K562 (cell line): ENCODE data around the gene FNBP1. TPM values are rescaled to one million over a fixed set of nuclear protein-coding genes. Genes with fewer than 3 reads are reported as not detected.
A peak's percentile ranks its signal among the peaks of the same experiment; 100 is the strongest.

Experiments used
- ATAC-seq: fragments of 200-7000 bp; cut with Tn5 transposase; 3 replicates; pipeline ENCODE4 v1.9.1; 2020; ENCODE audit warnings: moderate library complexity
- BruUV-seq: library from RNA; stranded (reverse); fragments of 400-500 nt; replicated peaks from 2 replicates; lab custom pipeline; 2021; lab: Mats Ljungman, UMichigan
- CTCF ChIA-PET: fragments of 300-600 bp; formaldehyde crosslinking; extraction: SDS; loops from one replicate; lab custom pipeline; 2021; ENCODE audit warnings: low intra/inter-chr PET ratio; lab: Yijun Ruan, JAX
- POLR2A ChIA-PET: fragments of 300-600, 350-650 bp; sonication (Branson Sonifier 250); formaldehyde crosslinking; extraction: SDS; loops from one replicate; lab custom pipeline; 2021; ENCODE audit warnings: antibody characterized with exemption, inconsistent platforms; lab: Yijun Ruan, JAX
- DNase-seq, 4 experiments: peaks; one replicate each; pipeline versions ENCODE4 v3.0.0 to v3.0.0-alpha.2; 2011 to 2018; ENCODE audit warnings: low spot score in 3 of 4, mixed read lengths in 3 of 4; ENCODE audit errors: extremely low read depth in 1 of 4
- FAIRE-seq: peaks from 2 replicates; lab custom pipeline; 2011; peaks lifted over from hg19 to GRCh38; lab: Jason Lieb, UNC
- H2AFZ ChIP-seq: 2 replicates; pipeline ENCODE4 v1.6.0; 2011; ENCODE audit warnings: low read depth, low read length, control low read depth, inconsistent platforms
- H3K27ac ChIP-seq: fragments of 200-600 bp; 3 replicates; pipeline ENCODE4 v1.8.0; 2011; ENCODE audit warnings: low read depth, mild to moderate bottlenecking, control low read depth, inconsistent platforms, low read length, moderate library complexity, mixed read lengths; ENCODE audit errors: extremely low read depth
- H3K27me3 ChIP-seq, 2 experiments: fragments of 300-600 bp in 1 of 2; 2 replicates in 1 of 2; 3 replicates in 1 of 2; pipeline versions ENCODE4 v1.6.0 to v1.8.0; 2011; ENCODE audit warnings: inconsistent platforms in 2 of 2, low read length in 2 of 2, mild to moderate bottlenecking in 1 of 2, mixed read lengths in 1 of 2, moderate library complexity in 1 of 2; ENCODE audit not compliant: control insufficient read depth in 2 of 2, insufficient read depth in 2 of 2
- H3K36me3 ChIP-seq: fragments of 300-600 bp; 3 replicates; pipeline ENCODE4 v1.8.0; 2011; ENCODE audit warnings: mild to moderate bottlenecking, low read length, inconsistent platforms; ENCODE audit not compliant: control insufficient read depth, insufficient read depth
- H3K4me1 ChIP-seq, 2 experiments: fragments of 200-600 bp in 1 of 2; replicated peaks in 1 of 2; 2 replicates in 1 of 2; 3 replicates in 1 of 2; pipeline versions ENCODE4 v1.5.1 to v1.8.0; 2011; ENCODE audit warnings: inconsistent platforms in 2 of 2, low read length in 2 of 2, mild to moderate bottlenecking in 1 of 2, mixed read lengths in 1 of 2, moderate library complexity in 1 of 2; ENCODE audit not compliant: control insufficient read depth in 2 of 2, insufficient read depth in 2 of 2
- H3K4me2 ChIP-seq: 2 replicates; pipeline ENCODE4 v1.6.1; 2011; ENCODE audit warnings: low read length, control low read depth, inconsistent platforms, mixed read lengths; ENCODE audit not compliant: insufficient read depth
- H3K4me3 ChIP-seq: fragments of 200-600 bp; sonication (generic), shearing (Covaris generic); 2 replicates; pipeline ENCODE4 v1.5.1; 2016; ENCODE audit warnings: control low read depth, inconsistent platforms
- H3K79me2 ChIP-seq: fragments of 200-600 bp; 3 replicates; pipeline ENCODE4 v1.8.0; 2011; ENCODE audit warnings: low read length, inconsistent platforms; ENCODE audit not compliant: control insufficient read depth, insufficient read depth
- H3K9ac ChIP-seq, 2 experiments: 2 replicates each; pipeline versions ENCODE4 v1.6.0 to v1.6.1; 2011; ENCODE audit warnings: low read depth in 2 of 2, low read length in 2 of 2, control low read depth in 1 of 2, inconsistent platforms in 1 of 2, mild to moderate bottlenecking in 1 of 2, mixed read lengths in 1 of 2; ENCODE audit not compliant: insufficient read depth in 1 of 2
- H3K9me1 ChIP-seq: one replicate; pipeline ENCODE4 v1.6.0; 2011; ENCODE audit warnings: inconsistent platforms, mild to moderate bottlenecking, low read length, moderate library complexity; ENCODE audit not compliant: control insufficient read depth, insufficient read depth
- H3K9me3 ChIP-seq: replicated peaks from 2 replicates; pipeline ENCODE4 v1.5.1; 2011; ENCODE audit warnings: low read depth, low read length, inconsistent platforms; ENCODE audit not compliant: control insufficient read depth, insufficient read depth
- H4K20me1 ChIP-seq: replicated peaks from 2 replicates; pipeline ENCODE4 v1.6.1; 2011; ENCODE audit warnings: low read length, inconsistent platforms, mixed read lengths; ENCODE audit not compliant: control insufficient read depth, insufficient read depth
- CEBPB ChIP-seq: fragments of 450-650 bp; IDR thresholded peaks from 2 replicates; pipeline ENCODE4 v1.6.1; 2016; ENCODE audit warnings: missing genetic modification characterization, missing compliant biosample characterization
- CTBP1 ChIP-seq: fragments of 450-650 bp; IDR thresholded peaks from 2 replicates; pipeline ENCODE4 v1.6.1; 2016; ENCODE audit warnings: borderline replicate concordance
- EGR1 ChIP-seq: fragments of 450-650 bp; conservative IDR thresholded peaks from 2 replicates; pipeline ENCODE4 v1.6.1; 2017; ENCODE audit warnings: mild to moderate bottlenecking
- NR2C1 ChIP-seq, 2 experiments: fragments of 450-650 bp; IDR thresholded peaks; 2 replicates each; pipeline ENCODE4 v1.6.1; 2017; ENCODE audit warnings: mild to moderate bottlenecking in 2 of 2, antibody characterized with exemption in 1 of 2, inconsistent platforms in 1 of 2, missing compliant biosample characterization in 1 of 2, missing genetic modification characterization in 1 of 2
- PHB2 ChIP-seq: fragments of 450-650 bp; IDR thresholded peaks from 2 replicates; pipeline ENCODE4 v1.6.1; 2017; ENCODE audit warnings: low read depth
- SLC30A9 ChIP-seq: fragments of 250-450 bp; sonication (Bioruptor Pico); IDR thresholded peaks from 2 replicates; pipeline ENCODE4 v1.8.0; 2022; ENCODE audit warnings: mild to moderate bottlenecking, moderate library complexity
- ZNF12 ChIP-seq: sonication (generic); formaldehyde crosslinking; IDR thresholded peaks from 2 replicates; pipeline ENCODE4 v1.4.0; 2020; ENCODE audit warnings: mild to moderate bottlenecking, missing genetic modification reagents
- ZNF253 ChIP-seq: fragments of 250-450 bp; sonication (Bioruptor Pico); conservative IDR thresholded peaks from 2 replicates; pipeline ENCODE4 v1.6.1; 2021; ENCODE audit warnings: mild to moderate bottlenecking
- ZNF282 ChIP-seq: sonication (generic); formaldehyde crosslinking; IDR thresholded peaks from 2 replicates; pipeline ENCODE4 v1.8.1; 2023; ENCODE audit warnings: missing genetic modification reagents
- ZNF3 ChIP-seq: fragments of 250-450 bp; sonication (Bioruptor Pico); IDR thresholded peaks from 2 replicates; pipeline ENCODE4 v1.5.0; 2021; ENCODE audit warnings: mild to moderate bottlenecking, moderate library complexity
- ZNF316 ChIP-seq: fragments of 450-650 bp; IDR thresholded peaks from 2 replicates; pipeline ENCODE4 v1.6.1; 2016
- ZNF589 ChIP-seq: fragments of 200-800 bp; sonication (Bioruptor generic); IDR thresholded peaks from 2 replicates; pipeline ENCODE4 v1.6.1; 2016; ENCODE audit warnings: low read depth, missing genetic modification characterization, missing compliant biosample characterization
- WGBS: fragments of 100-300 bp; shearing (Covaris generic); methylation state at CpG from one replicate; pipeline ENCODE4 v1.1.6; 2016; ENCODE audit warnings: low coverage, mixed read lengths; ENCODE audit not compliant: insufficient coverage; ENCODE audit errors: missing lambda C conversion rate; 5-methylcytosine and 5-hydroxymethylcytosine counted together
- in situ Hi-C: fragments of 300-500 bp; cut with MboI; formaldehyde crosslinking; loops from 4 replicates; pipeline ENCODE4 v1.15.0; 2018; ENCODE audit warnings: inconsistent platforms, mixed read lengths
- intact Hi-C: fragments of 100-400 bp; cut with micrococcal nuclease; formaldehyde crosslinking; loops from 2 replicates; pipeline ENCODE4 v1.14.2; 2022
- polyA plus RNA-seq, 8 experiments: library from polyadenylated mRNA; depleted of rRNA in 4 of 8; stranded (reverse) in 5 of 8; unstranded in 3 of 8; fragments of >200 nt; fragmentation: Nextera tagmentation in 2 of 8; fragmentation: Illumina TruSeq in 1 of 8; extraction: Ambion mirVana in 2 of 8; extraction: Trizol in 1 of 8; gene quantifications; 2 replicates each; pipeline versions ENCODE4 v1.2.1 to v1.2.3, GENCODE V29; 2011 to 2014; ENCODE audit warnings: inconsistent platforms in 1 of 8, missing spikeins in 1 of 8
- total RNA-seq, 7 experiments: library from RNA; depleted of rRNA in 6 of 7; stranded (reverse); fragments of >200 nt in 6 of 7; fragmentation: Illumina TruSeq in 2 of 7; extraction: Trizol in 2 of 7; gene quantifications; 2 replicates each; pipeline versions ENCODE4 v1.2.1 to v1.2.3, GENCODE V29; 2011 to 2021; ENCODE audit warnings: low replicate concordance in 1 of 7
- TF ChIP-seq, protein P1 (sequence below), 3 experiments: IDR thresholded peaks in 2 of 3; conservative IDR thresholded peaks in 1 of 3; 2 replicates each; pipeline ENCODE4 v1.5.1; 2011 to 2012; ENCODE audit warnings: low read length in 3 of 3, mild to moderate bottlenecking in 3 of 3, control low read depth in 2 of 3, improper control_type of control experiment in 1 of 3, inconsistent platforms in 1 of 3, low read depth in 1 of 3, mixed read lengths in 1 of 3, moderate library complexity in 1 of 3; ENCODE audit not compliant: insufficient read depth in 2 of 3
- TF ChIP-seq, protein P2 (sequence below): sonication (generic); formaldehyde crosslinking; IDR thresholded peaks from 2 replicates; pipeline ENCODE4 v1.8.0; 2022; ENCODE audit warnings: missing genetic modification reagents, mild to moderate bottlenecking, borderline replicate concordance

Gene FNBP1
- total and polyA plus RNA-seq, 9 of the 15 experiments (the other 6 are each of a cell fraction or from before 2014, with no cell fraction given) = 1.8 to 14.9 (median 7.6) TPM

DNA sequence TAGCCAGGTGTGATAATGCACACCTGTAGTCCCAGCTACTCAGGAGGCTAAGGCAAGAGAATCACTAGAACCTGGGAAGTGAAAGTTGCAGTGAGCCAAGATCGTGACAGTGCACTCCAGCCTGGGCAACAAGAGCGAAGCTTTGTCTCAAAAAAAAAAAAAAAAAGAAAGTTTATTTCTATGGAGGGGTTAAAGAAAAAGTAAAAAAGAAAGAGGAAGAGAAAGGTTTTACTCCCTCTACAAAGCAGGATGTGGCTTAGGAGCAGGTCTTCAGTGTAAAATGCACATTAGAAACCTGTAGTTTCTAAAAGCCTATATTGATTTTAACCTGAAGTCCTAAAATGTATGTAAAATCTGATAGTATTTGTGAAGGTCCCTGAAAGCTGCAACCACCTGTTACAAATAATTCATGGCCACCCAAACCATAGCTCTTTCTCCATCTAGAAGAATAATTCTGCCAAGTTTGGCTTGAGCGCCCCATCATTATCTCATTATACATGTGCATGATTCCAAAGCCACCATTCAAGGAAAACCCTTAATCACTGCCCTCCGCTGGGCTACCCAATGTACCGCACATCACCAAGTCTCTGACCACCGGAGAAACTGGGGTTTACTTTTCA, 3.4 kb downstream of the FNBP1 start:
- Histone ChIP-seq H2AFZ (no peak overlapping the region), H3K9ac (no peak overlapping the region), H3K27me3 (peaks cover 5 to 12% of the 10 kb centered on the region in 2 experiments; a peak in 3 of 5 replicates), H3K9me3 (no peaks in the 10 kb centered on the region), H3K4me3 (no peak overlapping the region)
- TF ChIP-seq, protein P1, sequence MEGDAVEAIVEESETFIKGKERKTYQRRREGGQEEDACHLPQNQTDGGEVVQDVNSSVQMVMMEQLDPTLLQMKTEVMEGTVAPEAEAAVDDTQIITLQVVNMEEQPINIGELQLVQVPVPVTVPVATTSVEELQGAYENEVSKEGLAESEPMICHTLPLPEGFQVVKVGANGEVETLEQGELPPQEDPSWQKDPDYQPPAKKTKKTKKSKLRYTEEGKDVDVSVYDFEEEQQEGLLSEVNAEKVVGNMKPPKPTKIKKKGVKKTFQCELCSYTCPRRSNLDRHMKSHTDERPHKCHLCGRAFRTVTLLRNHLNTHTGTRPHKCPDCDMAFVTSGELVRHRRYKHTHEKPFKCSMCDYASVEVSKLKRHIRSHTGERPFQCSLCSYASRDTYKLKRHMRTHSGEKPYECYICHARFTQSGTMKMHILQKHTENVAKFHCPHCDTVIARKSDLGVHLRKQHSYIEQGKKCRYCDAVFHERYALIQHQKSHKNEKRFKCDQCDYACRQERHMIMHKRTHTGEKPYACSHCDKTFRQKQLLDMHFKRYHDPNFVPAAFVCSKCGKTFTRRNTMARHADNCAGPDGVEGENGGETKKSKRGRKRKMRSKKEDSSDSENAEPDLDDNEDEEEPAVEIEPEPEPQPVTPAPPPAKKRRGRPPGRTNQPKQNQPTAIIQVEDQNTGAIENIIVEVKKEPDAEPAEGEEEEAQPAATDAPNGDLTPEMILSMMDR (IDR thresholded peaks at IDR 0.05 in 2 of 3, conservative IDR thresholded peaks at IDR 0.05 in 1 of 3; ENCODE audit: insufficient read depth in 2 of 3, low read depth in 1 of 3, low read length in 3 of 3) = peak in 1 of 3 experiments; percentile 13; a peak in 2 of 6 replicates
- no peak for TF ChIP-seq CEBPB (tag)
- TF ChIP-seq, all 486 proteins: peak for 1
- BruUV-seq = no TSS peak
- 60% methylated on average over 5 of the region's 6 CpGs for WGBS
- intact Hi-C loops = no loop called here
- Histone ChIP-seq H3K36me3 (no peaks in the 10 kb centered on the region), H4K20me1 (no peaks in the 10 kb centered on the region; the same call in 1 of the 2 replicates), H3K79me2 (no peaks in the 10 kb centered on the region; the same call in 2 of the 3 replicates), H3K4me2 (no peak overlapping the region), H3K4me1 (peaks cover 13 to 30% of the 10 kb centered on the region in 2 experiments), H3K27ac (no peak overlapping the region), H3K9me1 (no peaks in the 10 kb centered on the region)
- ChIA-PET CTCF (no interaction called here), POLR2A (interaction anchor here (0.7 to 1.1 kb wide), 5 partner anchors 11 to 284 kb away, joined by 3 to 4 read pairs (median 4); no protein-coding TSS in a partner anchor)
- DNase-seq = no peak
- peak; percentile 67 for FAIRE-seq
- in situ Hi-C loops = no loop called here
- ATAC-seq = no peak

DNA sequence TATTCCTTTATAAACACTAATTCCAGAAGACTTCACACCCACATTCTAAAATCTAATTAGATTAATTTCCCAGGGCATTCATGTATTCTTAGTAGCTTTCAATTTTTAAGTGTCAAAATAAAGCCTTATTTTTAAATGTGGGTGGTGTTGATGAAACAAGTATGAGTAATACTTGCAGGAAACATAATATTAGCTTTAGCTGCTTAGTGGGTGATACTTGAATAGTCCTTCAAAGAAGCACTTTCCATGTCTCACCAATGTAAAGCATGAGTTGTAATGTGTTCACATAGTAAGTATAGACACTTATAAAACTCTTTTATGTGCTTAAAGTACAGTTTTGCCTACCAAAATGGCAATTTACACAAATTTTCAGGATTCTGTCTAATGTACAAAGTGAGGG, 6.9 kb downstream of the FNBP1 start:
- Histone ChIP-seq H3K9me1 (no peaks in the 10 kb centered on the region), H3K79me2 (no peaks in the 10 kb centered on the region), H3K27ac (no peak overlapping the region), H3K9me3 (no peaks in the 10 kb centered on the region), H3K36me3 (no peaks in the 10 kb centered on the region), H2AFZ (no peak overlapping the region), H3K4me1 (0 out of 5 replicates have a peak, but pooled peaks cover 0 to 2% of the 10 kb centered on the region in 2 experiments), H3K4me2 (no peak overlapping the region), H3K4me3 (no peak overlapping the region), H3K27me3 (no peaks in the 10 kb centered on the region), H3K9ac (no peak overlapping the region), H4K20me1 (no peaks in the 10 kb centered on the region)
- no peak for FAIRE-seq
- intact Hi-C loops = no loop called here
- in situ Hi-C loops = no loop called here
- BruUV-seq = no TSS peak
- CTCF ChIA-PET = no interaction called here
- ATAC-seq = no peak
- POLR2A ChIA-PET = no interaction called here
- DNase-seq = no peak
- TF ChIP-seq NR2C1 (IDR thresholded peaks at IDR 0.05) (no peak), NR2C1 (tag; IDR thresholded peaks at IDR 0.05) (no peak), ZNF253 (CRISPR knock-in tag) (no peak), ZNF12 (CRISPR knock-in tag) (no peak), PHB2 (no peak), ZNF282 (CRISPR knock-in tag) (no peak), EGR1 (no peak), ZNF589 (CRISPR knock-in tag) (no peak), ZNF316 (no peak), SLC30A9 (no peak), CTBP1 (no peak), ZNF3 (CRISPR knock-in tag) (no peak)
- TF ChIP-seq, protein P2, sequence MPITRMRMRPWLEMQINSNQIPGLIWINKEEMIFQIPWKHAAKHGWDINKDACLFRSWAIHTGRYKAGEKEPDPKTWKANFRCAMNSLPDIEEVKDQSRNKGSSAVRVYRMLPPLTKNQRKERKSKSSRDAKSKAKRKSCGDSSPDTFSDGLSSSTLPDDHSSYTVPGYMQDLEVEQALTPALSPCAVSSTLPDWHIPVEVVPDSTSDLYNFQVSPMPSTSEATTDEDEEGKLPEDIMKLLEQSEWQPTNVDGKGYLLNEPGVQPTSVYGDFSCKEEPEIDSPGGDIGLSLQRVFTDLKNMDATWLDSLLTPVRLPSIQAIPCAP (CRISPR knock-in tag) = no peak
